Heart right ventricle (tissue), 16 donors: ENCODE data around the gene GP1BA. TPM values are rescaled to one million over a fixed set of nuclear protein-coding genes. Genes with fewer than 3 reads are reported as not detected.

ENCODE experiments used
- ATAC-seq, 8 donors: fragments of 200-7000 bp; cut with Tn5 transposase; one replicate each; pipeline ENCODE4 v1.9.1; 2020; ENCODE audit warnings: mild to moderate bottlenecking in 8 of 8, moderate library complexity in 8 of 8, moderate number of reproducible peaks in 1 of 8
- DNase-seq, 2 donors: peaks; one replicate each; pipeline ENCODE4 v3.0.0-alpha.2; 2020
- H3K27ac ChIP-seq, 10 donors: fragments of 200-600 bp; sonication (generic) in 2 of 10; one replicate each; pipeline versions ENCODE4 v1.5.0 to v1.8.0; 2020 to 2022; ENCODE audit warnings: mild to moderate bottlenecking in 3 of 10
- H3K27me3 ChIP-seq, 7 donors: fragments of 200-600 bp; one replicate each; pipeline ENCODE4 v1.8.0; 2021 to 2022; ENCODE audit warnings: mild to moderate bottlenecking in 2 of 7
- H3K36me3 ChIP-seq, 9 donors: fragments of 200-600 bp; sonication (generic) in 1 of 9; one replicate each; pipeline versions ENCODE4 v1.5.0 to v1.8.0; 2020 to 2022; ENCODE audit warnings: mild to moderate bottlenecking in 2 of 9
- H3K4me1 ChIP-seq, 9 donors: fragments of 200-600 bp; sonication (generic) in 1 of 9; one replicate each; pipeline versions ENCODE4 v1.5.0 to v1.8.0; 2020 to 2022; ENCODE audit warnings: mild to moderate bottlenecking in 4 of 9
- H3K4me3 ChIP-seq, 10 donors: fragments of 200-600 bp; sonication (generic) in 2 of 10; one replicate each; pipeline versions ENCODE4 v1.5.0 to v1.8.0; 2020 to 2022; ENCODE audit warnings: mild to moderate bottlenecking in 7 of 10, moderate library complexity in 2 of 10
- H3K9me3 ChIP-seq, 11 donors: fragments of 200-600 bp in 10 of 11; sonication (generic) in 2 of 11; one replicate each; pipeline versions ENCODE4 v1.5.0 to v1.8.0; 2013 to 2022; ENCODE audit warnings: mild to moderate bottlenecking in 2 of 11, control low read depth in 1 of 11, moderate library complexity in 1 of 11
- WGBS, 2 donors: extraction: QIAGEN DNeasy Blood & Tissue Kit; methylation state at CpG; one replicate each; pipeline ENCODE4 v1.1.7; 2013; ENCODE audit warnings: inconsistent platforms in 1 of 2; 5-methylcytosine and 5-hydroxymethylcytosine counted together
- intact Hi-C, 10 donors: fragments of 100-400 bp; cut with DNase I; formaldehyde crosslinking; loops; one replicate each; pipeline versions ENCODE4 v1.11.1 to v1.14.2; 2022
- polyA plus RNA-seq, 2 donors: library from polyadenylated mRNA; stranded (reverse); fragments of 200-250 nt; gene quantifications; one replicate each; pipeline ENCODE4 v1.2.3, GENCODE V29; 2013
- total RNA-seq, 10 donors: library from RNA; stranded (reverse); fragmentation: NEBNext Ultra II Directional in 3 of 10; extraction: Animal tissue kit (Norgen Biotek cat#: 25700) in 3 of 10; gene quantifications; one replicate each; pipeline versions ENCODE4 v1.2.1 to v1.2.4, GENCODE V29; 2021 to 2023
- TF ChIP-seq, protein P1 (sequence below), 9 donors: fragments of 200-600 bp; sonication (generic) in 2 of 9; IDR thresholded peaks; one replicate each; pipeline versions ENCODE4 v1.5.0 to v1.8.0; 2021 to 2022; ENCODE audit warnings: antibody characterized with exemption in 9 of 9, mild to moderate bottlenecking in 5 of 9, moderate library complexity in 1 of 9
- donor health status: Arrhythmogenic right ventricular cardiomyopathy.
- donor health status: ischemic (EF 13 %, LVEDD 7.1; RV severe dilation, severe dysfunction).
- donor health status: healthy with polysubstance abuse.
- donor health status: DM: no; HTN: yes; CAD: no.
- donor health status: DM: no; HTN: no; CAD: no.
- donor health status: ischemic (EF 25% LVEDD 6.9; RV normal size, moderate dysfunction).
- donor health status: ischemic (EF 25% LVEDD 5.7; RV mildly dilated, moderate dysfunction).
- donor health status: healthy.
- donor health status: DM: yes; HTN: yes; CAD: no.
- donor health status: Ischemic cardiomyopathy.
- donor health status: ischemic (EF 35%, LVEDD 5.7; RV mildly dilated, moderate dysfunction).
- donor health status: nonischemic (EF 11% LVEDD 7.7; RV severe dilation, severe dysfunction).
- donor health status: DM: yes; HTN: yes; CAD: no.
- donor health status: PGD.
- donor health status: ischemic (EF 29% LVEDD 5.4; RV normal size, mild dysfunction).
- donor health status: nonischemic (EF 23%, LVEDD 6.1; RV moderate dilation, normal function).

The GP1BA gene
- total and polyA plus RNA-seq, 12 donors = 0.04 to 0.53 (median 0.26) TPM; not detected in 5

DNA sequence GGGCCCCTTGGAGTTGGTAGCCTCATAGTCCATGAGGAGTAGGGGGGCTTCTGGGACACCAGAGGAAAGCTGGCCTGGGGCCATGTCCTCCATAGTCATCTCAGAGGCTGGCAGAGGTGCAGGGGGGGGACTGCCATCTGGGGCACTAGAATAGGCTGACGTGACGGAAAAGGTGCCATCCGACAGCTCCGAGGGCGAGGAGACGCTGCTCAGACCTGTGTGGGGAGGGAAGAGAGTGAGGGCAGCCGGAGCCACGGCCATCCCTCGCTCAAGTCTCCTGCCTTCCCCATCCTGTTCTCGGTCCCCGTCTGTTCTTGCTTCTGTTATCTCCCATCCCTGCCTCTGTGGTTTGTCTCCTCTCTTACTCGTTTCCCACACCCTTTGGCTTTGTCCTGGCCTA, 40.2 kb downstream of the GP1BA start:
- intact Hi-C loops = no loop called here
- Histone ChIP-seq H3K36me3 (peaks cover 0 to 89% (median 30%) of the 10 kb centered on the region in 9 donors), H3K4me3 (no peak overlapping the region), H3K27me3 (no peaks in the 10 kb centered on the region), H3K4me1 (peaks cover 22 to 60% (median 49%) of the 10 kb centered on the region in 9 donors), H3K27ac (peak overlapping the region in 9 of 10 donors; percentile 61 to 80 (median 70)), H3K9me3 (no peaks in the 10 kb centered on the region)
- ATAC-seq (no peak), DNase-seq (no peak)
- TF ChIP-seq, protein P1, sequence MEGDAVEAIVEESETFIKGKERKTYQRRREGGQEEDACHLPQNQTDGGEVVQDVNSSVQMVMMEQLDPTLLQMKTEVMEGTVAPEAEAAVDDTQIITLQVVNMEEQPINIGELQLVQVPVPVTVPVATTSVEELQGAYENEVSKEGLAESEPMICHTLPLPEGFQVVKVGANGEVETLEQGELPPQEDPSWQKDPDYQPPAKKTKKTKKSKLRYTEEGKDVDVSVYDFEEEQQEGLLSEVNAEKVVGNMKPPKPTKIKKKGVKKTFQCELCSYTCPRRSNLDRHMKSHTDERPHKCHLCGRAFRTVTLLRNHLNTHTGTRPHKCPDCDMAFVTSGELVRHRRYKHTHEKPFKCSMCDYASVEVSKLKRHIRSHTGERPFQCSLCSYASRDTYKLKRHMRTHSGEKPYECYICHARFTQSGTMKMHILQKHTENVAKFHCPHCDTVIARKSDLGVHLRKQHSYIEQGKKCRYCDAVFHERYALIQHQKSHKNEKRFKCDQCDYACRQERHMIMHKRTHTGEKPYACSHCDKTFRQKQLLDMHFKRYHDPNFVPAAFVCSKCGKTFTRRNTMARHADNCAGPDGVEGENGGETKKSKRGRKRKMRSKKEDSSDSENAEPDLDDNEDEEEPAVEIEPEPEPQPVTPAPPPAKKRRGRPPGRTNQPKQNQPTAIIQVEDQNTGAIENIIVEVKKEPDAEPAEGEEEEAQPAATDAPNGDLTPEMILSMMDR (IDR thresholded peaks at IDR 0.05) = no peak
- WGBS, 2 donors = 83% methylated on average over 12 of the region's 12 CpGs

DNA sequence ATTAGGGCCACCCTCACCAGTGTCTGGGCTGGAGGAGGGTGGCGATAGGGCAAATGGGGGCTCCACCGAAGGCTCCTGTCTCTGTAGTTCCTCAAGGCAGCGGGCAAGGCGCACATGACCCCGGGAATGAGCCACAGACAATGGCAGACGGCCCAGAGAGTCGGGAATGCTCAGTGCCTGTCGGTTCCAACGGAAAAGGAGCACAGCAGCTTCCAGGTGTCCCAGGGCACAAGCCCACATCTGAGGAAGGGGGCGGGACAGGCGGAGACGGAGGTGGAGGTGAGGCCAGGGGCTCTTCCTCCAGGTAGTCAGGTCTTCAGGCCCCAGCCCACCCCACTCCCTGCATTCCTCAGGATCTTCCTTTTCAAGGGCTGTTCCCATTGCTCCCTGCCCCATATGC, 40.7 kb downstream of the GP1BA start:
- intact Hi-C loops = no loop called here
- Histone ChIP-seq H3K27ac (peak overlapping the region in 9 of 10 donors; percentile 61 to 80 (median 70)), H3K27me3 (no peaks in the 10 kb centered on the region), H3K9me3 (no peaks in the 10 kb centered on the region), H3K36me3 (peaks cover 0 to 93% (median 33%) of the 10 kb centered on the region in 9 donors), H3K4me1 (peaks cover 22 to 60% (median 49%) of the 10 kb centered on the region in 9 donors), H3K4me3 (no peak overlapping the region)
- TF ChIP-seq, protein P1 (IDR thresholded peaks at IDR 0.05) = no peak
- ATAC-seq (no peak), DNase-seq (no peak)
- 70 to 74% methylated on average over 12 of the region's 12 CpGs for WGBS, 2 donors

GRCh38 chr17:4973256-4974114, 41.4 kb downstream of the GP1BA start:
- Histone ChIP-seq H3K27me3 (no peaks in the 10 kb centered on the region), H3K4me3 (no peak overlapping the region), H3K36me3 (peaks cover 0 to 100% (median 38%) of the 10 kb centered on the region in 9 donors), H3K9me3 (no peaks in the 10 kb centered on the region), H3K27ac (peak overlapping the region in 9 of 10 donors; percentile 61 to 80 (median 70)), H3K4me1 (peaks cover 16 to 53% (median 45%) of the 10 kb centered on the region in 9 donors)
- 86 to 93% methylated on average over 10 of the region's 10 CpGs for WGBS, 2 donors
- TF ChIP-seq, protein P1 (IDR thresholded peaks at IDR 0.05) = no peak
- DNase-seq (no peak), ATAC-seq (peak in 3 of 8 donors; percentile 8 to 19 (median 12))
- intact Hi-C loops = no loop called here

DNA sequence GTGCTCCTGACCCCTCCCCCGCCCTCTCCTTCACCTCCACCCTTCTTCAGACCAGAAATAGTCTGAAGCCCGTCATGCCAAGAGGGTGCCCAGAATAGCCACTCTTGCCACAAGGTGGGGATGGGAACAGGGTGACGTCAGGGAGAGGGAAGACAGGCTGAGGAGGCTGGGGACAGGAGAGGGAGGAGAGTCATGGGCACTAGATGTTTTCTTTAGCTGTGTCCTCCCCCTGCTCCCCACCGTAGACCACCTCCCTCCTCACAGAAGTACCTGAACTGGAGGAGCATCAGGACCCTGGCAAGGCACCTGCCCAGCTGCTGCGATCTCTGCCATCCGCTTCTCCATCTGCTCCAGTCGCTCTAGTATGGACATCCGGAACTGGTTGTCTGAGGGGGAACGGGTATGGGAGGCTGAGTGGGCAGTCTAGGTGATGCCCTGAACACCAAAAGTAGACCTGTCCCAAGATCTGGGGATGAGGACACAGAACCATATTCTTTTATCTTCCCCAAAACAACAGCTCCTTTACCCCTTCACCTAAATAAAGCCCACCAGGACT, 42.1 kb downstream of the GP1BA start:
- H3K27ac ChIP-seq = peak overlapping the region; percentile 36 to 80 (median 70)
- H3K9me3 ChIP-seq = no peaks in the 10 kb centered on the region
- H3K4me1 ChIP-seq = peaks cover 11 to 48% (median 38%) of the 10 kb centered on the region in 9 donors
- H3K27me3 ChIP-seq = no peaks in the 10 kb centered on the region
- peaks cover 0 to 100% (median 45%) of the 10 kb centered on the region in 9 donors for H3K36me3 ChIP-seq
- ATAC-seq (peak; percentile 35 to 90 (median 82)), DNase-seq (peak; percentile 31 to 74)
- intact Hi-C loops = no loop called here
- peak overlapping the region in 1 of 10 donors; percentile 1 for H3K4me3 ChIP-seq
- 58 to 69% methylated on average over 9 of the region's 9 CpGs for WGBS, 2 donors
- TF ChIP-seq, protein P1 (IDR thresholded peaks at IDR 0.05) = no peak
